ENCODE measurements around the gene ZNF865. TPM values are rescaled to one million over a fixed set of nuclear protein-coding genes. Genes with fewer than 3 reads are reported as not detected.
A peak's percentile ranks its signal among the peaks of the same experiment; 100 is the strongest.

ZNF865 gene
- total RNA-seq, 4 donors from 2014 or later = 2.2 to 6.3 (median 3.8) TPM

GRCh38 chr19:55622242-55622969, 17.0 kb downstream of the ZNF865 start:
- no peak for TF ChIP-seq CTCF (IDR thresholded peaks at IDR 0.05)
- ATAC-seq (ENCODE audit: low FRiP score) (no peak), DNase-seq (ENCODE audit: low spot score) (no peak)

- ATAC-seq (ENCODE audit: low FRiP score) (no peak), DNase-seq (ENCODE audit: low spot score) (no peak)
- TF ChIP-seq CTCF (IDR thresholded peaks at IDR 0.05) = no peak
These were observed 17.7 kb downstream of the ZNF865 start for GRCh38 chr19:55623130-55623529.

- DNase-seq (ENCODE audit: low spot score) = no peak
- TF ChIP-seq CTCF (IDR thresholded peaks at IDR 0.05) = no peak
- ATAC-seq (ENCODE audit: low FRiP score) = no peak
These were observed 18.1 kb downstream of the ZNF865 start for GRCh38 chr19:55623561-55623960.

GRCh38 chr19:55624109-55625003, 18.9 kb downstream of the ZNF865 start, which contains the start of gene ZNF784:
ZNF784 (minus strand) TSS chr19:55624566; CDS start chr19:55624561, 5 bp downstream.
- peak; percentile 93 for DNase-seq (ENCODE audit: low spot score)
- TF ChIP-seq CTCF (IDR thresholded peaks at IDR 0.05) = no peak
- ATAC-seq (ENCODE audit: low FRiP score) = peak; percentile 85

GRCh38 chr19:55625004-55625326, 19.5 kb downstream of the ZNF865 start:
- DNase-seq (ENCODE audit: low spot score) (no peak), ATAC-seq (ENCODE audit: low FRiP score) (no peak)
- no peak for TF ChIP-seq CTCF (IDR thresholded peaks at IDR 0.05)

GRCh38 chr19:55626350-55626749, 20.9 kb downstream of the ZNF865 start:
- DNase-seq (ENCODE audit: low spot score) (no peak), ATAC-seq (ENCODE audit: low FRiP score) (no peak)
- TF ChIP-seq CTCF (IDR thresholded peaks at IDR 0.05) = no peak

Data from omental fat pad (tissue), 4 donors.